Measurements from ENCODE around the gene GPR15. TPM values are rescaled to one million over a fixed set of nuclear protein-coding genes. Genes with fewer than 3 reads are reported as not detected.

Gene GPR15
- total and polyA plus RNA-seq, 2 donors (not counting 3 experiments of a cell fraction or from before 2014, with no cell fraction given): not detected

GRCh38 chr3:98518816-98519215 lies 13.0 kb upstream of the GPR15 start:
- Histone ChIP-seq H3K9me1 (replicated peaks; ENCODE audit: control insufficient read depth, extremely low read depth, insufficient read depth, low read length) (no peaks in the 10 kb centered on the region), H2AFZ (ENCODE audit: low read depth, low read length) (no peak overlapping the region), H3K4me2 (ENCODE audit: insufficient read depth, low read length) (no peak overlapping the region), H3K79me2 (ENCODE audit: control insufficient read depth, insufficient read depth, low read length) (peaks cover 27% of the 10 kb centered on the region), H3K9me3 (replicated peaks; ENCODE audit: control insufficient read depth, insufficient read depth, low read length) (no peaks in the 10 kb centered on the region), H4K20me1 (replicated peaks; ENCODE audit: control insufficient read depth, extremely low read depth, insufficient read depth, low read length) (peaks cover 5% of the 10 kb centered on the region), H3K4me3 (replicated peaks in 1 of 3; ENCODE audit: insufficient read depth in 1 of 3, low read depth in 1 of 3, low read length in 3 of 3) (no peak overlapping the region), H3K27me3 (ENCODE audit: control insufficient read depth in 2 of 2, insufficient read depth in 2 of 2, low read length in 2 of 2) (no peaks in the 10 kb centered on the region), H3K36me3 (ENCODE audit: control insufficient read depth in 2 of 2, extremely low read depth in 1 of 2, insufficient read depth in 2 of 2, low read length in 2 of 2) (peaks cover 4 to 18% of the 10 kb centered on the region in 2 experiments), H3K4me1 (ENCODE audit: control insufficient read depth, extremely low read depth, insufficient read depth, low read length) (peaks cover 13% of the 10 kb centered on the region), H3K9ac (replicated peaks; ENCODE audit: extremely low read depth, insufficient read depth, low read length) (no peak overlapping the region), H3K27ac (ENCODE audit: insufficient read depth, low read depth, low read length) (no peak overlapping the region)
- dilution Hi-C loops (cut with MboI; ENCODE audit: extremely low pct_ligation_motif_present, low sequenced_read_pairs): no loop called here
- TF ChIP-seq MYC (IDR thresholded peaks at IDR 0.05; ENCODE audit: low read depth, low read length): no peak
- TF ChIP-seq GATA2 (IDR thresholded peaks at IDR 0.05; ENCODE audit: insufficient read depth, insufficient read length, low read depth, low read length): no peak
- no peak for TF ChIP-seq JUN (IDR thresholded peaks at IDR 0.05; ENCODE audit: borderline replicate concordance, insufficient read depth, insufficient read length, low read depth)
- TF ChIP-seq MAX (IDR thresholded peaks at IDR 0.05; ENCODE audit: insufficient read depth, insufficient read length): no peak
- TF ChIP-seq POLR2A (IDR thresholded peaks at IDR 0.05; ENCODE audit: low read depth, low read length): no peak
- TF ChIP-seq POLR2AphosphoS5 (IDR thresholded peaks at IDR 0.05; ENCODE audit: insufficient read depth, low read depth, low read length): no peak
- no peak for TF ChIP-seq FOS (IDR thresholded peaks at IDR 0.05; ENCODE audit: borderline replicate concordance, insufficient read depth, low read length)
- TF ChIP-seq CTCF (IDR thresholded peaks at IDR 0.05; ENCODE audit: extremely low read depth in 1 of 2, insufficient read depth in 1 of 2, low read depth in 1 of 2, low read length in 2 of 2): no peak
- TF ChIP-seq EZH2 (IDR thresholded peaks at IDR 0.05; ENCODE audit: borderline replicate concordance, low read depth, low read length, severe bottlenecking): no peak
- ChIA-PET CTCF (no interaction called here), POLR2A (no interaction called here)
- intact Hi-C loops (cut with micrococcal nuclease): no loop called here
- BruUV-seq (replicated peaks): no TSS peak
- DNase-seq (ENCODE audit: low read depth, low spot score) (no peak), FAIRE-seq (no peak)
